Measurements from ENCODE around the gene TMEM151B. TPM values are rescaled to one million over a fixed set of nuclear protein-coding genes. Genes with fewer than 3 reads are reported as not detected.

Gene TMEM151B
- total RNA-seq, 1 experiment from 2014 or later: not detected

DNA sequence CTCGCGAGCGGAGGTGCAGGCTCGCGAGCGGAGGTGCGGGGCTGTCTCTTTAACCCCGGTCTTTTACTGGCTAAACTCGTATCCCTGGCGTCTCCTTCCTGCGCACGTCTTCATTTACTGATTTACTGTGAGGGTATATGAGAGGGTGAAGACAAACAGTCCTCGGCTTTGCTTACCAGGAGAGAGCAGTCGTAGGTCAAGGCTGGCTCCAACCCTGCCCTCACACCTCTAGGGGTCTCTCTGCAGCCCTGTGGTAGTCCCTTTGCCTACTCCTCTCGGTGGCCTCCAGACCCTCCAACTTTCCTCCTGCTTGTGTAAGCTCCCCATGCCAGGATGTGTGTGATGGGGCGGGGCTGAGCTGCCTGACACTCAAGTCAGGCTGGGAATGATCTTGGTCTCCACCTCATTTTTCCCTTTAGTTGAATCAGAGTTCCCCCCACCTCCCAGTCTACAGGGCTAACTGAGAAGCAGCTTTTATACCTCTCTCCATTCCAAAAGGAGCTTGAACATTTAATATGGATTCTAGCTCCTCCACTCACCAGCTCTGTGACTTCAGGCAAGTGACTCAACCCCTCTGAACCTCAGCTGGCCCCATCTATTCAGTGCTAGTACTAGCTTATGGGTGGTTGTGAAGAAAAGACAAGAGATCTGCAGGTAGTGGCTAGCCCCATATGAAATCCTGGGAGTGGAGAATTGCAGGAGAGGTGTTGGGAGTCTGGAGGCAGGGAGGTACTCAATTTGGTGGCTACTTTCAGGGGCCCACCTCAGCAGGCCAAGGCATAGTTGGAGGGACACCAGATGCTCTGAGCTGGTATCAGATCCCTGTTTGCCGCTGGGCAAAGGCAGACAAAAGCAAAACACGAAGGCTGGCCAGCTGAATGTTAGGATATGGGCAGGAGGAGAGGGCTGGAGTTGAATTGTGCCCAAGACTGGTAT lies 46.0 kb upstream of the TMEM151B start:
- H3K4me1 Mint-ChIP-seq (ENCODE audit: low read depth, unreplicated experiment): peaks cover 7% of the 10 kb centered on the region
- peak overlapping the region; percentile 89 for H3K4me3 Mint-ChIP-seq (ENCODE audit: unreplicated experiment)
- ChIA-PET CTCF (interaction anchor here (0.6 to 4.0 kb wide), 9 partner anchors 11 to 128 kb away, joined by 3 to 25 read pairs (median 4); no protein-coding TSS in a partner anchor), POLR2A (interaction anchor here (0.5 to 2.3 kb wide), 6 partner anchors 11 to 33 kb away, joined by 3 to 13 read pairs (median 5); partner anchors contain the start of genes HSP90AB1 and SLC35B2)
- TF ChIP-seq, protein P1, sequence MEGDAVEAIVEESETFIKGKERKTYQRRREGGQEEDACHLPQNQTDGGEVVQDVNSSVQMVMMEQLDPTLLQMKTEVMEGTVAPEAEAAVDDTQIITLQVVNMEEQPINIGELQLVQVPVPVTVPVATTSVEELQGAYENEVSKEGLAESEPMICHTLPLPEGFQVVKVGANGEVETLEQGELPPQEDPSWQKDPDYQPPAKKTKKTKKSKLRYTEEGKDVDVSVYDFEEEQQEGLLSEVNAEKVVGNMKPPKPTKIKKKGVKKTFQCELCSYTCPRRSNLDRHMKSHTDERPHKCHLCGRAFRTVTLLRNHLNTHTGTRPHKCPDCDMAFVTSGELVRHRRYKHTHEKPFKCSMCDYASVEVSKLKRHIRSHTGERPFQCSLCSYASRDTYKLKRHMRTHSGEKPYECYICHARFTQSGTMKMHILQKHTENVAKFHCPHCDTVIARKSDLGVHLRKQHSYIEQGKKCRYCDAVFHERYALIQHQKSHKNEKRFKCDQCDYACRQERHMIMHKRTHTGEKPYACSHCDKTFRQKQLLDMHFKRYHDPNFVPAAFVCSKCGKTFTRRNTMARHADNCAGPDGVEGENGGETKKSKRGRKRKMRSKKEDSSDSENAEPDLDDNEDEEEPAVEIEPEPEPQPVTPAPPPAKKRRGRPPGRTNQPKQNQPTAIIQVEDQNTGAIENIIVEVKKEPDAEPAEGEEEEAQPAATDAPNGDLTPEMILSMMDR (IDR thresholded peaks at IDR 0.05; ENCODE audit: insufficient read depth in 1 of 2, low read depth in 1 of 2, low read length in 1 of 2, severe bottlenecking in 1 of 2, unreplicated experiment in 1 of 2): peak in 1 of 2 experiments; percentile 24
- DNase-seq: peak in 1 of 2 experiments; percentile 29
- no peaks in the 10 kb centered on the region for H3K9me3 ChIP-seq
- no peaks in the 10 kb centered on the region for H3K9me3 Mint-ChIP-seq (ENCODE audit: unreplicated experiment)
- no peaks in the 10 kb centered on the region for H3K36me3 ChIP-seq (ENCODE audit: control insufficient read depth, insufficient read depth, low read length)
- peak overlapping the region; percentile 44 for H3K27ac Mint-ChIP-seq (ENCODE audit: unreplicated experiment)
- TSS peak; percentile 24 for BruUV-seq (replicated peaks)
- H3K36me3 Mint-ChIP-seq (ENCODE audit: insufficient read depth, unreplicated experiment): peaks cover 16% of the 10 kb centered on the region
- peak overlapping the region; percentile 59 for H3K4me3 ChIP-seq (ENCODE audit: low read depth, low read length)
- H3K27me3 Mint-ChIP-seq (ENCODE audit: insufficient read depth, unreplicated experiment): no peaks in the 10 kb centered on the region
- peaks cover 41% of the 10 kb centered on the region for H3K4me1 ChIP-seq
- intact Hi-C loops (cut with micrococcal nuclease; ENCODE audit: unreplicated experiment): no loop called here
- no peaks in the 10 kb centered on the region for H3K27me3 ChIP-seq (replicated peaks; ENCODE audit: control insufficient read depth, insufficient read depth, low read length)

DNA sequence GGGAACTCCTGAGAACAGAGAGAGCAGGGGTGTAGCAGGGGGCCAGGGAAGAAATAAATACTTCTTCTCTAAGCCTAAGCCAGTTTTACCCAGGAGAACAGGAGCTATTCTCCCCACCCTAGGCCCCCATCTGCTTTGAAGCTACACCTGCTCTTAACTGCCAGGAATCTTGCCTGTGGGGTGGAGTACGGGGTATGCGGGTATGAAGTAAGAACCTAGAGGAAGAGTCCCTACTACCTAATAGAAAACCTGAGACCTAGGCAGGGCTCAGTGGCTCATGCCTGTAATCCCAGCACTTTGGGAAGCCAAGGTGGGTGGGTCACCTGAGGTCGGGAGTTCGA lies 45.3 kb upstream of the TMEM151B start:
- intact Hi-C loops (cut with micrococcal nuclease; ENCODE audit: unreplicated experiment): no loop called here
- H3K27me3 ChIP-seq (replicated peaks; ENCODE audit: control insufficient read depth, insufficient read depth, low read length): no peaks in the 10 kb centered on the region
- no peak for DNase-seq
- H3K9me3 Mint-ChIP-seq (ENCODE audit: unreplicated experiment): no peaks in the 10 kb centered on the region
- peaks cover 7% of the 10 kb centered on the region for H3K4me1 Mint-ChIP-seq (ENCODE audit: low read depth, unreplicated experiment)
- H3K4me3 ChIP-seq (ENCODE audit: low read depth, low read length): no peak overlapping the region
- peaks cover 12% of the 10 kb centered on the region for H3K36me3 Mint-ChIP-seq (ENCODE audit: insufficient read depth, unreplicated experiment)
- BruUV-seq (replicated peaks): no TSS peak
- POLR2A ChIA-PET: interaction anchor here (2.3 kb wide), 1 partner anchor 22 kb away, joined by 13 read pairs; the partner anchor contains the start of gene HSP90AB1
- peaks cover 41% of the 10 kb centered on the region for H3K4me1 ChIP-seq
- TF ChIP-seq, protein P1 (IDR thresholded peaks at IDR 0.05; ENCODE audit: insufficient read depth in 1 of 2, low read depth in 1 of 2, low read length in 1 of 2, severe bottlenecking in 1 of 2, unreplicated experiment in 1 of 2): no peak
- H3K27me3 Mint-ChIP-seq (ENCODE audit: insufficient read depth, unreplicated experiment): no peaks in the 10 kb centered on the region
- H3K9me3 ChIP-seq: no peaks in the 10 kb centered on the region
- CTCF ChIA-PET: interaction anchor here (1.4 to 4.0 kb wide), 3 partner anchors 10 to 52 kb away, joined by 3 to 25 read pairs (median 6); no protein-coding TSS in a partner anchor
- no peak overlapping the region for H3K27ac Mint-ChIP-seq (ENCODE audit: unreplicated experiment)
- no peaks in the 10 kb centered on the region for H3K36me3 ChIP-seq (ENCODE audit: control insufficient read depth, insufficient read depth, low read length)
- peak overlapping the region; percentile 89 for H3K4me3 Mint-ChIP-seq (ENCODE audit: unreplicated experiment)

DNA sequence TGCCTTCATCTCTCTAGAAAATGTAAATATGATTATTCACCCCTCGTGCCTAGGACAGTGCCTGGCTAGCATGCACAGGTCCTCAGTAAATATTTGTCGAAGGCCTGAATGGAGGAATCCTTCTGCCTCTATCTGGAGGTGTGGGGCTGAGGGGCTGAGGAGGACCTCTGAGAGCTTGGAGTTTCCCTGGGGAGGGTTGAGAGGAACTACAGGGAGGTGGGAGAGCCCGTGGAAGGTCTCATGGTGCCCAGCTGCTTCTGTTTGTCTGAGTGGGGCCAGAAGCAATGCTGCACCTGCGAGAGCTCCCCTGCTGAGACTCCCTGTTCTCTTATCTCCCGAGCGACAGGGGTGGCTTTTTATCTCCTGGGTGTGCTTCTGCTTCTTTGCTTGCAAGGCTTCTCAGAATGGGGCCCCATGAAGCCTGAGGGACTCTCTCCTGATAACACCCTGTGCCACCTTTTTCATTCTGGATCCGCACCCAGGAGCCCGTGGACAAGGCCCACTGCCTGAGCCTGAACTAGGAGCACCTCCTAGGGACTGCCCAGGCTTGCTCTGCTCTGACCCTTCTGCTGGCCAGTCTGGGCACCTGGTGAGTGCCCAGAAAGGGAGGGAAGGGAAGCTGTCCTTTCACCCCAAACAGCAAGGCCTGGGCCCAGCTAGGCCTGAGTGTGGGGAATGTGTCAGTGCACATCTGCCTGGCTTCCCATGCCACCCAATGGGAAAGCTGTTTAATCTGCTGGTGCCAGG lies 44.5 kb upstream of the TMEM151B start:
- peak in 1 of 2 experiments; percentile 61 for DNase-seq
- TF ChIP-seq, protein P1 (IDR thresholded peaks at IDR 0.05; ENCODE audit: insufficient read depth in 1 of 2, low read depth in 1 of 2, low read length in 1 of 2, severe bottlenecking in 1 of 2, unreplicated experiment in 1 of 2): no peak
- Mint-ChIP-seq H3K27me3 (ENCODE audit: insufficient read depth, unreplicated experiment) (no peaks in the 10 kb centered on the region), H3K9me3 (ENCODE audit: unreplicated experiment) (no peaks in the 10 kb centered on the region), H3K36me3 (ENCODE audit: insufficient read depth, unreplicated experiment) (peaks cover 12% of the 10 kb centered on the region), H3K27ac (ENCODE audit: unreplicated experiment) (no peak overlapping the region), H3K4me1 (ENCODE audit: low read depth, unreplicated experiment) (peaks cover 7% of the 10 kb centered on the region), H3K4me3 (ENCODE audit: unreplicated experiment) (peak overlapping the region; percentile 58)
- Histone ChIP-seq H3K36me3 (ENCODE audit: control insufficient read depth, insufficient read depth, low read length) (no peaks in the 10 kb centered on the region), H3K9me3 (no peaks in the 10 kb centered on the region), H3K4me1 (peaks cover 41% of the 10 kb centered on the region), H3K27me3 (replicated peaks; ENCODE audit: control insufficient read depth, insufficient read depth, low read length) (no peaks in the 10 kb centered on the region), H3K4me3 (ENCODE audit: low read depth, low read length) (no peak overlapping the region)
- BruUV-seq (replicated peaks): no TSS peak
- CTCF ChIA-PET: interaction anchor here (1.4 to 4.0 kb wide), 2 partner anchors 9 to 53 kb away, joined by 6 to 25 read pairs; no protein-coding TSS in a partner anchor
- intact Hi-C loops (cut with micrococcal nuclease; ENCODE audit: unreplicated experiment): no loop called here
- POLR2A ChIA-PET: no interaction called here
